GM12878 (cell line): ENCODE results near the gene MRAP2. TPM values are rescaled to one million over a fixed set of nuclear protein-coding genes. Genes with fewer than 3 reads are reported as not detected.

Source experiments
- ATAC-seq: fragments of 200-7000 bp; cut with Tn5 transposase; 3 replicates; pipeline ENCODE4 v1.9.1; 2020; ENCODE audit warnings: mild to moderate bottlenecking, moderate library complexity
- BruUV-seq: library from RNA; stranded (reverse); fragments of 400-500 nt; replicated peaks from 2 replicates; lab custom pipeline; 2021; lab: Mats Ljungman, UMichigan
- CTCF ChIA-PET: fragments of 300-600 bp; sonication (Branson Sonifier 250); formaldehyde crosslinking; extraction: SDS; loops from one replicate; lab custom pipeline; 2021; ENCODE audit warnings: inconsistent platforms; lab: Yijun Ruan, JAX
- POLR2A ChIA-PET: fragments of 350-600 bp; formaldehyde crosslinking; extraction: SDS; loops from one replicate; lab custom pipeline; 2021; ENCODE audit warnings: inconsistent platforms; lab: Charles Lee
- RAD21 ChIA-PET: fragments of 300-600 bp; sonication (Branson Sonifier 250); formaldehyde crosslinking; loops from one replicate; lab custom pipeline; 2023; ENCODE audit warnings: antibody characterized with exemption; ENCODE audit not compliant: unreplicated experiment; lab: Charles Lee
- SMC1A ChIA-PET: fragments of 300-600 bp; sonication (Branson Sonifier 250); formaldehyde crosslinking; loops from one replicate; lab custom pipeline; 2023; ENCODE audit not compliant: unreplicated experiment, uncharacterized antibody; lab: Charles Lee
- DNase-seq: peaks from one replicate; pipeline ENCODE4 v3.0.0-alpha.2; 2011; ENCODE audit warnings: low read depth, low spot score
- FAIRE-seq: peaks from 3 replicates; lab custom pipeline; 2011; peaks lifted over from hg19 to GRCh38; lab: Jason Lieb, UNC
- H2AFZ ChIP-seq: 2 replicates; pipeline ENCODE4 v1.6.0; 2011; ENCODE audit warnings: low read depth, low read length, control low read depth; ENCODE audit not compliant: control insufficient read depth
- H3K27ac ChIP-seq: 2 replicates; pipeline ENCODE4 v1.5.1; 2011; ENCODE audit warnings: control low read depth; ENCODE audit not compliant: control insufficient read depth, insufficient read depth
- H3K27me3 ChIP-seq, 2 experiments: replicated peaks in 1 of 2; 2 replicates each; pipeline versions ENCODE4 v1.6.0 to v1.6.1; 2011; ENCODE audit warnings: low read length in 1 of 2; ENCODE audit not compliant: control insufficient read depth in 2 of 2, insufficient read depth in 2 of 2
- H3K36me3 ChIP-seq, 2 experiments: 2 replicates each; pipeline ENCODE4 v1.5.1; 2011; ENCODE audit warnings: low read length in 1 of 2; ENCODE audit not compliant: control insufficient read depth in 2 of 2, insufficient read depth in 2 of 2
- H3K4me1 ChIP-seq: 2 replicates; pipeline ENCODE4 v1.6.1; 2011; ENCODE audit warnings: mild to moderate bottlenecking, low read length, moderate library complexity, mixed read lengths; ENCODE audit not compliant: control insufficient read depth, insufficient read depth
- H3K4me2 ChIP-seq: 2 replicates; pipeline ENCODE4 v1.6.0; 2011; ENCODE audit warnings: control low read depth; ENCODE audit not compliant: control insufficient read depth, insufficient read depth
- H3K4me3 ChIP-seq: fragments of 200-600 bp; sonication (generic); 2 replicates; pipeline ENCODE4 v1.5.1; 2016
- H3K79me2 ChIP-seq: 2 replicates; pipeline ENCODE4 v1.6.0; 2011; ENCODE audit warnings: low read length; ENCODE audit not compliant: control insufficient read depth, insufficient read depth
- H3K9ac ChIP-seq: 2 replicates; pipeline ENCODE4 v1.8.0; 2011; ENCODE audit warnings: low read length, control low read depth, mixed read lengths; ENCODE audit not compliant: control insufficient read depth, insufficient read depth
- H3K9me3 ChIP-seq: replicated peaks from 3 replicates; pipeline ENCODE4 v1.5.1; 2011; ENCODE audit warnings: mild to moderate bottlenecking, low read length; ENCODE audit not compliant: control insufficient read depth, insufficient read depth
- H4K20me1 ChIP-seq: 2 replicates; pipeline ENCODE4 v1.6.0; 2011; ENCODE audit not compliant: control insufficient read depth, insufficient read depth
- ATF2 ChIP-seq: IDR thresholded peaks from 2 replicates; pipeline ENCODE4 v1.6.1; 2012; ENCODE audit warnings: low read length, inconsistent platforms
- BHLHE40 ChIP-seq, 2 experiments: fragments of 450-650 bp in 1 of 2; IDR thresholded peaks; 2 replicates each; pipeline ENCODE4 v1.6.1; 2011 to 2017; ENCODE audit warnings: low read depth in 2 of 2, borderline replicate concordance in 1 of 2, improper control_type of control experiment in 1 of 2, low read length in 1 of 2, mild to moderate bottlenecking in 1 of 2
- EGR1 ChIP-seq, 2 experiments: IDR thresholded peaks; 1 replicate in 1 of 2; 2 replicates in 1 of 2; pipeline ENCODE4 v1.6.1; 2011 to 2012; ENCODE audit warnings: low read depth in 2 of 2, low read length in 2 of 2, borderline replicate concordance in 1 of 2, mild to moderate bottlenecking in 1 of 2, moderate library complexity in 1 of 2
- GABPA ChIP-seq: IDR thresholded peaks from 2 replicates; pipeline ENCODE4 v1.6.1; 2014; ENCODE audit warnings: antibody characterized with exemption, low read depth, mild to moderate bottlenecking, inconsistent platforms
- KLF5 ChIP-seq: fragments of 450-650 bp; IDR thresholded peaks from 2 replicates; pipeline ENCODE4 v1.6.1; 2014; ENCODE audit warnings: mild to moderate bottlenecking; ENCODE audit not compliant: partially characterized antibody
- MEF2A ChIP-seq: IDR thresholded peaks from 2 replicates; pipeline ENCODE4 v1.6.1; 2011; ENCODE audit warnings: low read depth, mild to moderate bottlenecking, low read length, moderate library complexity; ENCODE audit not compliant: insufficient read depth
- NBN ChIP-seq: fragments of 450-650 bp; IDR thresholded peaks from 2 replicates; pipeline ENCODE4 v1.6.1; 2016
- PAX8 ChIP-seq: fragments of 450-650 bp; IDR thresholded peaks from 2 replicates; pipeline ENCODE4 v1.6.1; 2017; ENCODE audit warnings: mild to moderate bottlenecking, moderate library complexity
- POLR2A ChIP-seq: IDR thresholded peaks from 2 replicates; pipeline ENCODE4 v1.6.1; 2011; ENCODE audit warnings: low read depth, mild to moderate bottlenecking, low read length
- RB1 ChIP-seq: fragments of 450-650 bp; formaldehyde crosslinking; IDR thresholded peaks from 2 replicates; pipeline ENCODE4 v1.6.1; 2017; ENCODE audit warnings: mild to moderate bottlenecking, borderline replicate concordance
- RCOR1 ChIP-seq: conservative IDR thresholded peaks from 2 replicates; pipeline ENCODE4 v1.6.1; 2012; ENCODE audit warnings: low read depth, low read length, improper control_type of control experiment
- SREBF1 ChIP-seq: IDR thresholded peaks from 2 replicates; pipeline ENCODE4 v1.6.1; 2012; ENCODE audit warnings: mild to moderate bottlenecking, low read length
- STAT3 ChIP-seq: IDR thresholded peaks from 2 replicates; pipeline ENCODE4 v1.6.1; 2011; ENCODE audit warnings: low read depth, low read length, improper control_type of control experiment
- SUZ12 ChIP-seq: fragments of 200-600 bp; sonication (generic); IDR thresholded peaks from one replicate; pipeline ENCODE4 v1.6.1; 2018; ENCODE audit warnings: antibody characterized with exemption, mild to moderate bottlenecking; ENCODE audit not compliant: unreplicated experiment
- YY1 ChIP-seq: IDR thresholded peaks from 2 replicates; pipeline ENCODE4 v1.6.1; 2011; ENCODE audit warnings: low read depth, mild to moderate bottlenecking, low read length
- WGBS: methylation state at CpG from one replicate; pipeline ENCODE4 v1.1.6; 2016; ENCODE audit warnings: low lambda C conversion rate; ENCODE audit not compliant: insufficient replicate concordance, insufficient coverage; ENCODE audit errors: missing lambda C conversion rate; 5-methylcytosine and 5-hydroxymethylcytosine counted together
- in situ Hi-C: fragments of 300-500 bp; cut with MboI; formaldehyde crosslinking; loops from 9 replicates; pipeline ENCODE4 v1.14.3; 2018; ENCODE audit warnings: mixed read lengths
- intact Hi-C: fragments of 100-400 bp; cut with micrococcal nuclease; formaldehyde crosslinking; loops from one replicate; pipeline ENCODE4 v1.14.2; 2022; ENCODE audit not compliant: unreplicated experiment
- polyA plus RNA-seq, 11 experiments: library from polyadenylated mRNA; depleted of rRNA in 4 of 11; unstranded in 6 of 11; stranded (reverse) in 5 of 11; fragments of >200 nt; fragmentation: Nextera tagmentation in 4 of 11; fragmentation: Illumina TruSeq in 1 of 11; extraction: Ambion mirVana in 4 of 11; extraction: Trizol in 1 of 11; gene quantifications; 1 replicate in 1 of 11; 2 replicates in 10 of 11; pipeline versions ENCODE4 v1.2.1 to v1.2.3, GENCODE V29; 2011 to 2016; ENCODE audit warnings: inconsistent platforms in 2 of 11, missing spikeins in 2 of 11, low read depth in 1 of 11
- total RNA-seq, 4 experiments: library from RNA; depleted of rRNA in 3 of 4; stranded (reverse); fragments of >200 nt in 3 of 4; fragmentation: Illumina TruSeq in 1 of 4; extraction: Trizol in 1 of 4; gene quantifications; 2 replicates each; pipeline versions ENCODE4 v1.2.1 to v1.2.3, GENCODE V29; 2013 to 2021
- TF ChIP-seq, protein P1 (sequence below): fragments of 450-650 bp; IDR thresholded peaks from 2 replicates; pipeline ENCODE4 v1.6.1; 2017; ENCODE audit warnings: mild to moderate bottlenecking, low read depth, inconsistent platforms; ENCODE audit not compliant: poor library complexity, severe bottlenecking

Gene MRAP2
- total and polyA plus RNA-seq, 10 of the 15 experiments (the other 5 are each of a cell fraction or from before 2014, with no cell fraction given) = not detected

- DNase-seq (no peak), ATAC-seq (no peak), FAIRE-seq (no peak)
- ChIA-PET CTCF (no interaction called here), SMC1A (interaction anchor here (0.7 kb wide), 1 partner anchor 1175 kb away, joined by 3 read pairs; no protein-coding TSS in a partner anchor), POLR2A (no interaction called here), RAD21 (no interaction called here)
- intact Hi-C loops = no loop called here
- H3K4me2 ChIP-seq = no peak overlapping the region
- in situ Hi-C loops = no loop called here
- WGBS = 95% methylated on average over 1 of the region's 1 CpG
- no peaks in the 10 kb centered on the region for H3K4me1 ChIP-seq
- no peak overlapping the region for H3K9ac ChIP-seq
- H2AFZ ChIP-seq = no peak overlapping the region
- H3K27me3 ChIP-seq = no peaks in the 10 kb centered on the region
- H3K27ac ChIP-seq = no peak overlapping the region
- no peaks in the 10 kb centered on the region; the same call in 2 of the 3 replicates for H3K9me3 ChIP-seq
- TF ChIP-seq YY1 (no peak), KLF5 (no peak), ATF2 (no peak), RCOR1 (no peak), NBN (no peak), SREBF1 (no peak)
- no peaks in the 10 kb centered on the region for H4K20me1 ChIP-seq
- H3K79me2 ChIP-seq = no peaks in the 10 kb centered on the region
- H3K36me3 ChIP-seq = no peaks in the 10 kb centered on the region
- BruUV-seq = no TSS peak
- no peak overlapping the region for H3K4me3 ChIP-seq
These were observed 10.0 kb downstream of the MRAP2 start for GRCh38 chr6:84043555-84043954.

- ChIA-PET CTCF (interaction anchor here (0.5 kb wide), 1 partner anchor 1721 kb away, joined by 3 read pairs; no protein-coding TSS in a partner anchor), SMC1A (no interaction called here), RAD21 (interaction anchor here (0.6 to 0.7 kb wide), 3 partner anchors 24 to 1142 kb away, joined by 3 to 5 read pairs (median 4); no protein-coding TSS in a partner anchor), POLR2A (interaction anchor here (0.7 kb wide), 1 partner anchor 28 kb away, joined by 3 read pairs; no protein-coding TSS in a partner anchor)
- intact Hi-C loops (no loop called here), in situ Hi-C loops (no loop called here)
- no peaks in the 10 kb centered on the region for H3K79me2 ChIP-seq
- no peaks in the 10 kb centered on the region for H3K36me3 ChIP-seq
- no peak overlapping the region for H3K27ac ChIP-seq
- no peaks in the 10 kb centered on the region for H4K20me1 ChIP-seq
- no peak overlapping the region for H3K9ac ChIP-seq
- ATAC-seq (no peak), DNase-seq (no peak), FAIRE-seq (no peak)
- no CpG with 5 or more reads among the region's 1 CpG for WGBS
- no peak overlapping the region for H2AFZ ChIP-seq
- H3K9me3 ChIP-seq = no peaks in the 10 kb centered on the region
- H3K4me1 ChIP-seq = no peaks in the 10 kb centered on the region
- H3K27me3 ChIP-seq = no peaks in the 10 kb centered on the region
- H3K4me3 ChIP-seq = no peak overlapping the region
- no TSS peak for BruUV-seq
- no peak overlapping the region for H3K4me2 ChIP-seq
- TF ChIP-seq, protein P1, sequence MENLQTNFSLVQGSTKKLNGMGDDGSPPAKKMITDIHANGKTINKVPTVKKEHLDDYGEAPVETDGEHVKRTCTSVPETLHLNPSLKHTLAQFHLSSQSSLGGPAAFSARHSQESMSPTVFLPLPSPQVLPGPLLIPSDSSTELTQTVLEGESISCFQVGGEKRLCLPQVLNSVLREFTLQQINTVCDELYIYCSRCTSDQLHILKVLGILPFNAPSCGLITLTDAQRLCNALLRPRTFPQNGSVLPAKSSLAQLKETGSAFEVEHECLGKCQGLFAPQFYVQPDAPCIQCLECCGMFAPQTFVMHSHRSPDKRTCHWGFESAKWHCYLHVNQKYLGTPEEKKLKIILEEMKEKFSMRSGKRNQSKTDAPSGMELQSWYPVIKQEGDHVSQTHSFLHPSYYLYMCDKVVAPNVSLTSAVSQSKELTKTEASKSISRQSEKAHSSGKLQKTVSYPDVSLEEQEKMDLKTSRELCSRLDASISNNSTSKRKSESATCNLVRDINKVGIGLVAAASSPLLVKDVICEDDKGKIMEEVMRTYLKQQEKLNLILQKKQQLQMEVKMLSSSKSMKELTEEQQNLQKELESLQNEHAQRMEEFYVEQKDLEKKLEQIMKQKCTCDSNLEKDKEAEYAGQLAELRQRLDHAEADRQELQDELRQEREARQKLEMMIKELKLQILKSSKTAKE = no peak
- TF ChIP-seq POLR2A (no peak), MEF2A (no peak), STAT3 (no peak), GABPA (no peak), PAX8 (no peak), RB1 (no peak), BHLHE40 (IDR thresholded peaks at IDR 0.05; ENCODE audit: borderline replicate concordance in 1 of 2, low read depth in 2 of 2, low read length in 1 of 2) (no peak), EGR1 (IDR thresholded peaks at IDR 0.05; ENCODE audit: borderline replicate concordance in 1 of 2, low read depth in 2 of 2, low read length in 2 of 2) (no peak), SUZ12 (no peak)
These were observed 13.2 kb downstream of the MRAP2 start for GRCh38 chr6:84046755-84047154.
